ENCODE data around the gene DNAJA2. TPM values are rescaled to one million over a fixed set of nuclear protein-coding genes. Genes with fewer than 3 reads are reported as not detected.
"Not testable (repeated sequence)": the region's sequence is repeated elsewhere in the genome, so short reads cannot be mapped to it uniquely, and the experiment has no call there.

Gene DNAJA2
- total RNA-seq, 1 experiment from 2014 or later: 81.0 TPM

GRCh38 chr16:46950009-46950408, 23.5 kb downstream of the DNAJA2 start:
- Histone ChIP-seq H3K36me3 (ENCODE audit: insufficient read depth, low read length) (peaks cover 4% of the 10 kb centered on the region), H3K9ac (ENCODE audit: low read length) (no peak overlapping the region), H3K27me3 (ENCODE audit: low read length) (no peaks in the 10 kb centered on the region), H3K9me2 (replicated peaks; ENCODE audit: insufficient read depth, low read length) (no peaks in the 10 kb centered on the region), H3K4me3 (ENCODE audit: low read length) (no peak overlapping the region), H3K79me2 (ENCODE audit: low read length) (no peaks in the 10 kb centered on the region), H3K27ac (ENCODE audit: low read length) (no peak overlapping the region), H3K4me1 (ENCODE audit: low read length) (peaks cover 4% of the 10 kb centered on the region), H3K9me3 (ENCODE audit: low read length) (no peaks in the 10 kb centered on the region), H3K4me2 (ENCODE audit: low read depth, low read length, poor library complexity, severe bottlenecking) (no peak overlapping the region), H2AFZ (ENCODE audit: low read length) (no peak overlapping the region), H4K20me1 (ENCODE audit: insufficient read depth, low read depth, low read length) (no peaks in the 10 kb centered on the region)
- no peak for DNase-seq

DNA sequence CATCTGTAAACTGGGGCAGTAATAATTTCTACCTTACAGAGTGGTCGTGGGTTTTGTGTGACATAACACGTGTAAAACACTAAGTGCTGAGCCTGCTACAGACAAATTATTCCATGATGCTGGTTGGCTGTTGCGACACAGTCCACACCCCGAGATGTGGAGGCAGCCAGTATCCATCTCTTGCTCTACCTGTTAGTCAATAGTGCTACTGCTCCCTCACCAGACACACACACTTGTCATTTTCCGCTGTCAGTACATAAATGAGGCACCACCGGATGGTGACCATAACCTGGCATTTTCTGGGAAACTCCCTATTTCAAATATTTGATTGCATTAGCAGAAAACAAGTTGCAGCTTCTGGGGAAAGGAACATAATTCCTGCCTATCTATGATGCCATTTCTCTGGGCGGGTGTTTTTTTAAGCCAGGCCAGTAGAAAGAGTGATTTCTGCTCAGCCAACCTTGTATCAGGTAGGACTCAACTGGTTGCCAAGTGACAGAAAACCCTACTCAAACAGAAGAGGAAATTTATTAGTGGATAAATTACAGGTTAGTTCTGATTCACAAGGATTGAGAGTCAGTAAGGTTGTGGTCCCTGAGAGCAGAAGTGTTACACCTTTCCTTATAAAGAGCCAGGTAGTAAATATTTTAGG, 24.1 kb downstream of the DNAJA2 start:
- H3K27ac ChIP-seq (ENCODE audit: low read length): no peak overlapping the region
- DNase-seq: no peak
- H3K36me3 ChIP-seq (ENCODE audit: insufficient read depth, low read length): no peaks in the 10 kb centered on the region
- H3K27me3 ChIP-seq (ENCODE audit: low read length): no peaks in the 10 kb centered on the region
- no peaks in the 10 kb centered on the region for H3K9me3 ChIP-seq (ENCODE audit: low read length)
- H2AFZ ChIP-seq (ENCODE audit: low read length): no peak overlapping the region
- H3K4me3 ChIP-seq (ENCODE audit: low read length): no peak overlapping the region
- no peak overlapping the region for H3K9ac ChIP-seq (ENCODE audit: low read length)
- H3K4me2 ChIP-seq (ENCODE audit: low read depth, low read length, poor library complexity, severe bottlenecking): no peak overlapping the region
- no peaks in the 10 kb centered on the region for H3K9me2 ChIP-seq (replicated peaks; ENCODE audit: insufficient read depth, low read length)
- H3K79me2 ChIP-seq (ENCODE audit: low read length): no peaks in the 10 kb centered on the region
- no peaks in the 10 kb centered on the region for H4K20me1 ChIP-seq (ENCODE audit: insufficient read depth, low read depth, low read length)
- peaks cover 4% of the 10 kb centered on the region for H3K4me1 ChIP-seq (ENCODE audit: low read length)

- Histone ChIP-seq H3K9ac (ENCODE audit: low read length) (no peak overlapping the region), H3K4me1 (ENCODE audit: low read length) (peaks cover 4% of the 10 kb centered on the region), H3K4me3 (ENCODE audit: low read length) (no peak overlapping the region), H3K27ac (ENCODE audit: low read length) (no peak overlapping the region), H3K36me3 (ENCODE audit: insufficient read depth, low read length) (no peaks in the 10 kb centered on the region), H3K79me2 (ENCODE audit: low read length) (no peaks in the 10 kb centered on the region), H4K20me1 (ENCODE audit: insufficient read depth, low read depth, low read length) (no peaks in the 10 kb centered on the region), H3K9me2 (replicated peaks; ENCODE audit: insufficient read depth, low read length) (no peaks in the 10 kb centered on the region), H3K27me3 (ENCODE audit: low read length) (no peaks in the 10 kb centered on the region), H3K4me2 (ENCODE audit: low read depth, low read length, poor library complexity, severe bottlenecking) (no peak overlapping the region), H3K9me3 (ENCODE audit: low read length) (no peaks in the 10 kb centered on the region), H2AFZ (ENCODE audit: low read length) (no peak overlapping the region)
- DNase-seq: no peak
Observed at GRCh38 chr16:46948548-46949166, 24.8 kb downstream of the DNAJA2 start.

GRCh38 chr16:46947900-46948547, 25.4 kb downstream of the DNAJA2 start:
- no peak overlapping the region for H3K4me2 ChIP-seq (ENCODE audit: low read depth, low read length, poor library complexity, severe bottlenecking)
- H3K27ac ChIP-seq (ENCODE audit: low read length): no peak overlapping the region
- H2AFZ ChIP-seq (ENCODE audit: low read length): no peak overlapping the region
- H4K20me1 ChIP-seq (ENCODE audit: insufficient read depth, low read depth, low read length): no peaks in the 10 kb centered on the region
- H3K9ac ChIP-seq (ENCODE audit: low read length): no peak overlapping the region
- H3K4me3 ChIP-seq (ENCODE audit: low read length): no peak overlapping the region
- no peaks in the 10 kb centered on the region for H3K9me2 ChIP-seq (replicated peaks; ENCODE audit: insufficient read depth, low read length)
- H3K79me2 ChIP-seq (ENCODE audit: low read length): no peaks in the 10 kb centered on the region
- DNase-seq: peak; percentile 89
- H3K4me1 ChIP-seq (ENCODE audit: low read length): peaks cover 4% of the 10 kb centered on the region
- H3K9me3 ChIP-seq (ENCODE audit: low read length): no peaks in the 10 kb centered on the region
- H3K27me3 ChIP-seq (ENCODE audit: low read length): no peaks in the 10 kb centered on the region
- no peaks in the 10 kb centered on the region for H3K36me3 ChIP-seq (ENCODE audit: insufficient read depth, low read length)

DNA sequence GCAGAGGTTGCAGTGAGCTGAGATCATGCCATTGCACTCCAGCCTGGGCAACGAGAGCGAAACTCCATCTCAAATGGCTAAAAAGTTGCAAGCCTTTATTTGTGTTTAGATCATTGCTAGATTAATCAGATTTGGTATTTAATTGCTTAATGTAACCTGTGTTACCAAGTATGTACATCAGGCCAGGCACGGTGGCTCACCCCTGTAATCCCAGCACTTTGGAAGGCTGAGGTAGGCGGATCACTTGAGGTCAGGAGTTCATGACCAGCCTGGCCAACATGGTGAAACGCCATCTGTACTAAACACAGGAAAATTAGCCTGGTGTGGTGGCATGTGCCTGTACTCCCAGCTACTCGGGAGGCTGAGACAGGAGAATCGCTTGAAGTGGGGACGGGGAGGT, 28.8 kb downstream of the DNAJA2 start:
- H3K4me2 ChIP-seq (ENCODE audit: low read depth, low read length, poor library complexity, severe bottlenecking); H3K9me3 ChIP-seq (ENCODE audit: low read length); H3K79me2 ChIP-seq (ENCODE audit: low read length); H3K9ac ChIP-seq (ENCODE audit: low read length); H4K20me1 ChIP-seq (ENCODE audit: insufficient read depth, low read depth, low read length); H3K4me3 ChIP-seq (ENCODE audit: low read length); H2AFZ ChIP-seq (ENCODE audit: low read length); H3K27ac ChIP-seq (ENCODE audit: low read length); DNase-seq; H3K27me3 ChIP-seq (ENCODE audit: low read length); H3K4me1 ChIP-seq (ENCODE audit: low read length); H3K36me3 ChIP-seq (ENCODE audit: insufficient read depth, low read length); H3K9me2 ChIP-seq (replicated peaks; ENCODE audit: insufficient read depth, low read length): not testable (repeated sequence)

GRCh38 chr16:46937536-46937935, 35.9 kb downstream of the DNAJA2 start:
- no peaks in the 10 kb centered on the region for H3K9me3 ChIP-seq (ENCODE audit: low read length)
- H3K9ac ChIP-seq (ENCODE audit: low read length): no peak overlapping the region
- no peak for DNase-seq
- H4K20me1 ChIP-seq (ENCODE audit: insufficient read depth, low read depth, low read length): no peaks in the 10 kb centered on the region
- H3K9me2 ChIP-seq (replicated peaks; ENCODE audit: insufficient read depth, low read length): no peaks in the 10 kb centered on the region
- H3K4me1 ChIP-seq (ENCODE audit: low read length): peaks cover 10% of the 10 kb centered on the region
- no peak overlapping the region for H3K4me3 ChIP-seq (ENCODE audit: low read length)
- no peak overlapping the region for H2AFZ ChIP-seq (ENCODE audit: low read length)
- H3K4me2 ChIP-seq (ENCODE audit: low read depth, low read length, poor library complexity, severe bottlenecking): no peak overlapping the region
- H3K36me3 ChIP-seq (ENCODE audit: insufficient read depth, low read length): no peaks in the 10 kb centered on the region
- H3K27me3 ChIP-seq (ENCODE audit: low read length): no peaks in the 10 kb centered on the region
- H3K79me2 ChIP-seq (ENCODE audit: low read length): no peaks in the 10 kb centered on the region
- no peak overlapping the region for H3K27ac ChIP-seq (ENCODE audit: low read length)

DNA sequence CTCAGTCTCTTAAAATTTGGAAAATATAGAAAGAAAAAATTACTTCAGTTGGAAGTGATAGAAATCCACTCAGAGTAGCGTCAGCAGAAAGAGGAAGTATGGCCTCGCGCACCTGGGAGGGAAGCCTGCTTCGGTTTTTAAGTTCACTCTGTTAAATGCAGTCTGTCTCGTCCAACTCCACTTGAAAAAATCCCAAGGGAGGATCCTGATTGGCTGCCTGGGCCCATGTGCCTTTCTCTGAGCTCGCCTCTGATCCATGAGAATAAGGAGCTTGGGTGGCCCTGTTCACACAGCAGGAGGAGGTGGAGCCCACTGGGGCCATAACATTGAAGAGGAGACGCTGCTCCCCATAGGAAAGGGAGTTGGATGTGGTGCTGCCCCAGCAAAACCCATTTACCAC, 40.7 kb downstream of the DNAJA2 start:
- Histone ChIP-seq H3K4me2 (ENCODE audit: low read depth, low read length, poor library complexity, severe bottlenecking) (peak overlapping the region; percentile 46), H3K27me3 (ENCODE audit: low read length) (no peaks in the 10 kb centered on the region), H3K27ac (ENCODE audit: low read length) (peak overlapping the region; percentile 60), H3K9me3 (ENCODE audit: low read length) (no peaks in the 10 kb centered on the region), H3K9ac (ENCODE audit: low read length) (peak overlapping the region; percentile 36), H3K4me3 (ENCODE audit: low read length) (no peak overlapping the region), H2AFZ (ENCODE audit: low read length) (peak overlapping the region; percentile 47; the same call in 1 of the 2 replicates), H3K79me2 (ENCODE audit: low read length) (no peaks in the 10 kb centered on the region), H3K4me1 (ENCODE audit: low read length) (peaks cover 17% of the 10 kb centered on the region), H3K9me2 (replicated peaks; ENCODE audit: insufficient read depth, low read length) (no peaks in the 10 kb centered on the region), H3K36me3 (ENCODE audit: insufficient read depth, low read length) (peaks cover 9% of the 10 kb centered on the region; the same call in 1 of the 2 replicates), H4K20me1 (ENCODE audit: insufficient read depth, low read depth, low read length) (no peaks in the 10 kb centered on the region)
- peak; percentile 88 for DNase-seq

GRCh38 chr16:46930861-46931260, 42.6 kb downstream of the DNAJA2 start:
- Histone ChIP-seq H2AFZ (ENCODE audit: low read length) (no peak overlapping the region), H3K9ac (ENCODE audit: low read length) (no peak overlapping the region), H3K4me1 (ENCODE audit: low read length) (peaks cover 17% of the 10 kb centered on the region), H3K27me3 (ENCODE audit: low read length) (no peaks in the 10 kb centered on the region), H3K79me2 (ENCODE audit: low read length) (no peaks in the 10 kb centered on the region), H3K9me2 (replicated peaks; ENCODE audit: insufficient read depth, low read length) (no peaks in the 10 kb centered on the region), H3K27ac (ENCODE audit: low read length) (no peak overlapping the region), H3K4me3 (ENCODE audit: low read length) (no peak overlapping the region), H3K9me3 (ENCODE audit: low read length) (no peaks in the 10 kb centered on the region), H3K36me3 (ENCODE audit: insufficient read depth, low read length) (peaks cover 9% of the 10 kb centered on the region; the same call in 1 of the 2 replicates), H3K4me2 (ENCODE audit: low read depth, low read length, poor library complexity, severe bottlenecking) (no peak overlapping the region), H4K20me1 (ENCODE audit: insufficient read depth, low read depth, low read length) (no peaks in the 10 kb centered on the region)
- DNase-seq: no peak
